Heart right ventricle (tissue), 16 donors: ENCODE measurements around the gene TARS2. TPM values are rescaled to one million over a fixed set of nuclear protein-coding genes. Genes with fewer than 3 reads are reported as not detected.

Source experiments
- ATAC-seq, 8 donors: fragments of 200-7000 bp; cut with Tn5 transposase; one replicate each; pipeline ENCODE4 v1.9.1; 2020; ENCODE audit warnings: mild to moderate bottlenecking in 8 of 8, moderate library complexity in 8 of 8, moderate number of reproducible peaks in 1 of 8
- DNase-seq, 2 donors: peaks; one replicate each; pipeline ENCODE4 v3.0.0-alpha.2; 2020
- H3K27ac ChIP-seq, 10 donors: fragments of 200-600 bp; sonication (generic) in 2 of 10; one replicate each; pipeline versions ENCODE4 v1.5.0 to v1.8.0; 2020 to 2022; ENCODE audit warnings: mild to moderate bottlenecking in 3 of 10
- H3K27me3 ChIP-seq, 7 donors: fragments of 200-600 bp; one replicate each; pipeline ENCODE4 v1.8.0; 2021 to 2022; ENCODE audit warnings: mild to moderate bottlenecking in 2 of 7
- H3K36me3 ChIP-seq, 9 donors: fragments of 200-600 bp; sonication (generic) in 1 of 9; one replicate each; pipeline versions ENCODE4 v1.5.0 to v1.8.0; 2020 to 2022; ENCODE audit warnings: mild to moderate bottlenecking in 2 of 9
- H3K4me1 ChIP-seq, 9 donors: fragments of 200-600 bp; sonication (generic) in 1 of 9; one replicate each; pipeline versions ENCODE4 v1.5.0 to v1.8.0; 2020 to 2022; ENCODE audit warnings: mild to moderate bottlenecking in 4 of 9
- H3K4me3 ChIP-seq, 10 donors: fragments of 200-600 bp; sonication (generic) in 2 of 10; one replicate each; pipeline versions ENCODE4 v1.5.0 to v1.8.0; 2020 to 2022; ENCODE audit warnings: mild to moderate bottlenecking in 7 of 10, moderate library complexity in 2 of 10
- H3K9me3 ChIP-seq, 11 donors: fragments of 200-600 bp in 10 of 11; sonication (generic) in 2 of 11; one replicate each; pipeline versions ENCODE4 v1.5.0 to v1.8.0; 2013 to 2022; ENCODE audit warnings: mild to moderate bottlenecking in 2 of 11, control low read depth in 1 of 11, moderate library complexity in 1 of 11
- CTCF ChIP-seq, 9 donors: fragments of 200-600 bp; sonication (generic) in 2 of 9; IDR thresholded peaks; one replicate each; pipeline versions ENCODE4 v1.5.0 to v1.8.0; 2021 to 2022; ENCODE audit warnings: antibody characterized with exemption in 9 of 9, mild to moderate bottlenecking in 5 of 9, moderate library complexity in 1 of 9
- WGBS, 2 donors: extraction: QIAGEN DNeasy Blood & Tissue Kit; methylation state at CpG; one replicate each; pipeline ENCODE4 v1.1.7; 2013; ENCODE audit warnings: inconsistent platforms in 1 of 2; 5-methylcytosine and 5-hydroxymethylcytosine counted together
- intact Hi-C, 10 donors: fragments of 100-400 bp; cut with DNase I; formaldehyde crosslinking; loops; one replicate each; pipeline versions ENCODE4 v1.11.1 to v1.14.2; 2022
- polyA plus RNA-seq, 2 donors: library from polyadenylated mRNA; stranded (reverse); fragments of 200-250 nt; gene quantifications; one replicate each; pipeline ENCODE4 v1.2.3, GENCODE V29; 2013
- total RNA-seq, 10 donors: library from RNA; stranded (reverse); fragmentation: NEBNext Ultra II Directional in 3 of 10; extraction: Animal tissue kit (Norgen Biotek cat#: 25700) in 3 of 10; gene quantifications; one replicate each; pipeline versions ENCODE4 v1.2.1 to v1.2.4, GENCODE V29; 2021 to 2023
- donor health status: Arrhythmogenic right ventricular cardiomyopathy.
- donor health status: ischemic (EF 13 %, LVEDD 7.1; RV severe dilation, severe dysfunction).
- donor health status: healthy with polysubstance abuse.
- donor health status: DM: no; HTN: yes; CAD: no.
- donor health status: DM: no; HTN: no; CAD: no.
- donor health status: ischemic (EF 25% LVEDD 6.9; RV normal size, moderate dysfunction).
- donor health status: ischemic (EF 25% LVEDD 5.7; RV mildly dilated, moderate dysfunction).
- donor health status: healthy.
- donor health status: DM: yes; HTN: yes; CAD: no.
- donor health status: Ischemic cardiomyopathy.
- donor health status: ischemic (EF 35%, LVEDD 5.7; RV mildly dilated, moderate dysfunction).
- donor health status: nonischemic (EF 11% LVEDD 7.7; RV severe dilation, severe dysfunction).
- donor health status: DM: yes; HTN: yes; CAD: no.
- donor health status: PGD.
- donor health status: ischemic (EF 29% LVEDD 5.4; RV normal size, mild dysfunction).
- donor health status: nonischemic (EF 23%, LVEDD 6.1; RV moderate dilation, normal function).

The TARS2 gene
- total and polyA plus RNA-seq, 12 donors: 19.1 to 44.4 (median 34.0) TPM

- no peaks in the 10 kb centered on the region for H3K9me3 ChIP-seq
- WGBS, 2 donors: 81 to 82% methylated on average over 7 of the region's 7 CpGs
- peaks cover 0 to 34% (median 3%) of the 10 kb centered on the region in 9 donors for H3K36me3 ChIP-seq
- DNase-seq (no peak), ATAC-seq (no peak)
- peak overlapping the region in 1 of 10 donors; percentile 20 for H3K27ac ChIP-seq
- no peak for TF ChIP-seq CTCF (IDR thresholded peaks at IDR 0.05)
- no peaks in the 10 kb centered on the region for H3K27me3 ChIP-seq
- H3K4me3 ChIP-seq: no peak overlapping the region
- peaks cover 0 to 39% (median 21%) of the 10 kb centered on the region in 9 donors for H3K4me1 ChIP-seq
- intact Hi-C loops: no loop called here
Measured at GRCh38 chr1:150513351-150513791, 26.2 kb downstream of the TARS2 start.

GRCh38 chr1:150514260-150514659 lies 27.0 kb downstream of the TARS2 start:
- no peak for TF ChIP-seq CTCF (IDR thresholded peaks at IDR 0.05)
- H3K27ac ChIP-seq: peak overlapping the region in 3 of 10 donors; percentile 83 to 94 (median 87)
- peaks cover 0 to 34% (median 3%) of the 10 kb centered on the region in 9 donors for H3K36me3 ChIP-seq
- peak overlapping the region in 1 of 10 donors; percentile 78 for H3K4me3 ChIP-seq
- WGBS, 2 donors: 90% methylated on average over 9 of the region's 9 CpGs
- peaks cover 0 to 30% (median 18%) of the 10 kb centered on the region in 9 donors for H3K4me1 ChIP-seq
- ATAC-seq (no peak), DNase-seq (no peak)
- no peaks in the 10 kb centered on the region for H3K27me3 ChIP-seq
- no peaks in the 10 kb centered on the region for H3K9me3 ChIP-seq
- intact Hi-C loops: no loop called here

- intact Hi-C loops: loop anchor here in 2 of 10 donors (1.0 kb wide), 1 partner anchor 28 kb away; the partner anchor contains the start of gene TARS2 (in 2 of the 2)
Measured at GRCh38 chr1:150514913-150515327, 27.7 kb downstream of the TARS2 start.

More at GRCh38 chr1:150514913-150515327, 27.7 kb downstream of the TARS2 start:
- ATAC-seq (peak in 5 of 8 donors; percentile 0 to 19 (median 3)), DNase-seq (no peak)
- TF ChIP-seq CTCF (IDR thresholded peaks at IDR 0.05): no peak
- WGBS, 2 donors: 27 to 30% methylated on average over 21 of the region's 21 CpGs
- Histone ChIP-seq H3K9me3 (no peaks in the 10 kb centered on the region), H3K4me1 (peaks cover 0 to 24% (median 16%) of the 10 kb centered on the region in 9 donors), H3K27me3 (no peaks in the 10 kb centered on the region), H3K36me3 (peaks cover 0 to 31% (median 3%) of the 10 kb centered on the region in 9 donors), H3K4me3 (peak overlapping the region; percentile 52 to 78 (median 64)), H3K27ac (peak overlapping the region; percentile 33 to 94 (median 85))
